ENCODE measurements around the gene CAB39L.

The CAB39L gene

DNA sequence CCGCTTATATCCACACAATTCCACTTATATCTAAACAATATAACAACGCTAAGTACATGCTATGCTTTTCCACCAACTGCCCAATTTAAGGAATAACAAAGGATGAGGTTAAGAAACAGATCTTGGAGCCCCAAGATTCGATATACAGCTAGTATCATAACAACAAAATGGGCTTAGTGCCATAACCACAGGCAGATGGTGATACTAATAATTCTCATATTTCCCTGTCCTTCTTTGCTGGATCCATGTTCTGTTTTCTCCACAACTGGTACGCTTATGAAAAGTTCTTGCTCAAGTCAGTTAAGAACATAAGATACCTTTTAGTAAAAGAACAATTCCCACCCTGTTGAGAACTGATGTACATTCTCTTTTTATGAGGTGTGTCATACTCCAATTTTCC is 33.9 kb downstream of the CAB39L start:
- Histone ChIP-seq H3K4me1 (ENCODE audit: low read depth, poor library complexity, severe bottlenecking) (peaks cover 5% of the 10 kb centered on the region), H3K36me3 (ENCODE audit: insufficient read depth) (no peaks in the 10 kb centered on the region), H3K9ac (no peak overlapping the region), H3K27me3 (ENCODE audit: insufficient read depth, low read depth) (no peaks in the 10 kb centered on the region), H3K4me2 (no peak overlapping the region), H4K20me1 (ENCODE audit: insufficient read depth) (no peaks in the 10 kb centered on the region), H3K79me2 (ENCODE audit: insufficient read depth, low read depth) (no peaks in the 10 kb centered on the region), H2AFZ (ENCODE audit: low read depth) (no peak overlapping the region), H3K27ac (no peak overlapping the region), H3K4me3 (IDR thresholded peaks at IDR 0.05; ENCODE audit: insufficient read depth, low read depth, low read length) (no peak overlapping the region)
- TF ChIP-seq, protein P1, sequence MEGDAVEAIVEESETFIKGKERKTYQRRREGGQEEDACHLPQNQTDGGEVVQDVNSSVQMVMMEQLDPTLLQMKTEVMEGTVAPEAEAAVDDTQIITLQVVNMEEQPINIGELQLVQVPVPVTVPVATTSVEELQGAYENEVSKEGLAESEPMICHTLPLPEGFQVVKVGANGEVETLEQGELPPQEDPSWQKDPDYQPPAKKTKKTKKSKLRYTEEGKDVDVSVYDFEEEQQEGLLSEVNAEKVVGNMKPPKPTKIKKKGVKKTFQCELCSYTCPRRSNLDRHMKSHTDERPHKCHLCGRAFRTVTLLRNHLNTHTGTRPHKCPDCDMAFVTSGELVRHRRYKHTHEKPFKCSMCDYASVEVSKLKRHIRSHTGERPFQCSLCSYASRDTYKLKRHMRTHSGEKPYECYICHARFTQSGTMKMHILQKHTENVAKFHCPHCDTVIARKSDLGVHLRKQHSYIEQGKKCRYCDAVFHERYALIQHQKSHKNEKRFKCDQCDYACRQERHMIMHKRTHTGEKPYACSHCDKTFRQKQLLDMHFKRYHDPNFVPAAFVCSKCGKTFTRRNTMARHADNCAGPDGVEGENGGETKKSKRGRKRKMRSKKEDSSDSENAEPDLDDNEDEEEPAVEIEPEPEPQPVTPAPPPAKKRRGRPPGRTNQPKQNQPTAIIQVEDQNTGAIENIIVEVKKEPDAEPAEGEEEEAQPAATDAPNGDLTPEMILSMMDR (conservative IDR thresholded peaks at IDR 0.05; ENCODE audit: low read depth, low read length), result no peak

DNA sequence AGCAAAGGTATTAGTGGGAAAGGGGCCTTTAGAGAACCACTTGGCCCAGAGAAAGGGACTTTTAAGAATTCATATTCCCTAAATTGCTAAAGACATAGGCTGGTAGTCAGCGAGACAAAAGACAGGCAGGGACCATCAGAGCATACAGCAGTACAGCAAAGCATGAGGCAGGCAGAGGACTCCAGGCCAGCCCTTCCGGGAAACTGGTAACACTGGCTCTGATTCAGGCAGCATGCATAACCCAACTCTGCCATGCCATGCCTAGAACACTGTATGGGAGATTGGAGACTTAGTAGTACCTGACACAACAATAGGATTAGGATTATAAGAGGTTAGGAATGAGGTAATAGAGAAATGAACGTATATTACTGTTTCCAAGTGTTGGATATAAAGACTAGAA is 34.9 kb downstream of the CAB39L start:
- TF ChIP-seq, protein P1 (conservative IDR thresholded peaks at IDR 0.05; ENCODE audit: low read depth, low read length), result no peak

GRCh38 chr13:49407936-49408335 is 35.9 kb downstream of the CAB39L start:
- H4K20me1 ChIP-seq (ENCODE audit: insufficient read depth), result no peaks in the 10 kb centered on the region
- H3K9ac ChIP-seq, result no peak overlapping the region
- H3K27me3 ChIP-seq (ENCODE audit: insufficient read depth, low read depth), result no peaks in the 10 kb centered on the region
- H3K36me3 ChIP-seq (ENCODE audit: insufficient read depth), result no peaks in the 10 kb centered on the region
- no peaks in the 10 kb centered on the region for H3K79me2 ChIP-seq (ENCODE audit: insufficient read depth, low read depth)
- TF ChIP-seq, protein P1 (conservative IDR thresholded peaks at IDR 0.05; ENCODE audit: low read depth, low read length), result no peak
- no peak overlapping the region for H2AFZ ChIP-seq (ENCODE audit: low read depth)
- H3K27ac ChIP-seq, result no peak overlapping the region
- no peak overlapping the region for H3K4me2 ChIP-seq
- no peak overlapping the region for H3K4me3 ChIP-seq (IDR thresholded peaks at IDR 0.05; ENCODE audit: insufficient read depth, low read depth, low read length)
- peaks cover 5% of the 10 kb centered on the region for H3K4me1 ChIP-seq (ENCODE audit: low read depth, poor library complexity, severe bottlenecking)

More for the DNA sequence above, 34.9 kb downstream of the CAB39L start:
- Histone ChIP-seq H3K36me3 (ENCODE audit: insufficient read depth) (no peaks in the 10 kb centered on the region), H3K4me1 (ENCODE audit: low read depth, poor library complexity, severe bottlenecking) (peaks cover 5% of the 10 kb centered on the region), H2AFZ (ENCODE audit: low read depth) (no peak overlapping the region), H3K4me2 (no peak overlapping the region), H3K9ac (no peak overlapping the region), H3K27me3 (ENCODE audit: insufficient read depth, low read depth) (no peaks in the 10 kb centered on the region), H3K79me2 (ENCODE audit: insufficient read depth, low read depth) (no peaks in the 10 kb centered on the region), H3K27ac (no peak overlapping the region), H3K4me3 (IDR thresholded peaks at IDR 0.05; ENCODE audit: insufficient read depth, low read depth, low read length) (no peak overlapping the region), H4K20me1 (ENCODE audit: insufficient read depth) (no peaks in the 10 kb centered on the region)

- H3K27me3 ChIP-seq (ENCODE audit: insufficient read depth, low read depth), result no peaks in the 10 kb centered on the region
- no peak overlapping the region for H2AFZ ChIP-seq (ENCODE audit: low read depth)
- H4K20me1 ChIP-seq (ENCODE audit: insufficient read depth), result no peaks in the 10 kb centered on the region
- no peak overlapping the region for H3K4me3 ChIP-seq (IDR thresholded peaks at IDR 0.05; ENCODE audit: insufficient read depth, low read depth, low read length)
- TF ChIP-seq, protein P1 (conservative IDR thresholded peaks at IDR 0.05; ENCODE audit: low read depth, low read length), result no peak
- no peak overlapping the region for H3K9ac ChIP-seq
- no peak overlapping the region for H3K27ac ChIP-seq
- H3K36me3 ChIP-seq (ENCODE audit: insufficient read depth), result no peaks in the 10 kb centered on the region
- H3K79me2 ChIP-seq (ENCODE audit: insufficient read depth, low read depth), result no peaks in the 10 kb centered on the region
- no peak overlapping the region for H3K4me2 ChIP-seq
- H3K4me1 ChIP-seq (ENCODE audit: low read depth, poor library complexity, severe bottlenecking), result peaks cover 5% of the 10 kb centered on the region
Observed at GRCh38 chr13:49407068-49407467, 36.8 kb downstream of the CAB39L start.

DNA sequence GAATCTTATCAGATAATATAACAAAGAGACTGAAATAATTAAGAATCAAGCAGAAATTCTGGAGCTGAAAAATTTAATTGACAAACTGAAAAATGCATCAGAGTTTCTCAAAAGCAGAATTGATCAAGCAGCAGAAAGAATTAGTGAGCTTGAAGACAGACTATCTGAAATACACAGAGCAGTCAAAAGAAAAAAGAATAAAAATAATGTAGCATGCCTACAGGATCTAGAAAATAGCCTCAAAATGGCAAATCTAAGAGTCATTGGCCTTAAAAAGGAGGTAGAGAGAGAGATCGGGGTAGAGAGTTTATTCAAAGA is 39.2 kb downstream of the CAB39L start:
- no peaks in the 10 kb centered on the region for H3K36me3 ChIP-seq (ENCODE audit: insufficient read depth)
- no peak overlapping the region for H3K4me3 ChIP-seq (IDR thresholded peaks at IDR 0.05; ENCODE audit: insufficient read depth, low read depth, low read length)
- H4K20me1 ChIP-seq (ENCODE audit: insufficient read depth), result no peaks in the 10 kb centered on the region
- no peak overlapping the region for H3K27ac ChIP-seq
- no peaks in the 10 kb centered on the region for H3K79me2 ChIP-seq (ENCODE audit: insufficient read depth, low read depth)
- no peak overlapping the region for H2AFZ ChIP-seq (ENCODE audit: low read depth)
- TF ChIP-seq, protein P1 (conservative IDR thresholded peaks at IDR 0.05; ENCODE audit: low read depth, low read length), result no peak
- no peaks in the 10 kb centered on the region for H3K4me1 ChIP-seq (ENCODE audit: low read depth, poor library complexity, severe bottlenecking)
- H3K27me3 ChIP-seq (ENCODE audit: insufficient read depth, low read depth), result no peaks in the 10 kb centered on the region
- no peak overlapping the region for H3K4me2 ChIP-seq
- H3K9ac ChIP-seq, result no peak overlapping the region

All from KMS-11 (cell line).